Left forelimb (tissue), 1 donor: ENCODE data around the gene GLIS2.

Experiments
- DNase-seq: peaks from one replicate; pipeline ENCODE4 v3.0.0-alpha.2; 2018; ENCODE audit warnings: low spot score

The GLIS2 gene

DNA sequence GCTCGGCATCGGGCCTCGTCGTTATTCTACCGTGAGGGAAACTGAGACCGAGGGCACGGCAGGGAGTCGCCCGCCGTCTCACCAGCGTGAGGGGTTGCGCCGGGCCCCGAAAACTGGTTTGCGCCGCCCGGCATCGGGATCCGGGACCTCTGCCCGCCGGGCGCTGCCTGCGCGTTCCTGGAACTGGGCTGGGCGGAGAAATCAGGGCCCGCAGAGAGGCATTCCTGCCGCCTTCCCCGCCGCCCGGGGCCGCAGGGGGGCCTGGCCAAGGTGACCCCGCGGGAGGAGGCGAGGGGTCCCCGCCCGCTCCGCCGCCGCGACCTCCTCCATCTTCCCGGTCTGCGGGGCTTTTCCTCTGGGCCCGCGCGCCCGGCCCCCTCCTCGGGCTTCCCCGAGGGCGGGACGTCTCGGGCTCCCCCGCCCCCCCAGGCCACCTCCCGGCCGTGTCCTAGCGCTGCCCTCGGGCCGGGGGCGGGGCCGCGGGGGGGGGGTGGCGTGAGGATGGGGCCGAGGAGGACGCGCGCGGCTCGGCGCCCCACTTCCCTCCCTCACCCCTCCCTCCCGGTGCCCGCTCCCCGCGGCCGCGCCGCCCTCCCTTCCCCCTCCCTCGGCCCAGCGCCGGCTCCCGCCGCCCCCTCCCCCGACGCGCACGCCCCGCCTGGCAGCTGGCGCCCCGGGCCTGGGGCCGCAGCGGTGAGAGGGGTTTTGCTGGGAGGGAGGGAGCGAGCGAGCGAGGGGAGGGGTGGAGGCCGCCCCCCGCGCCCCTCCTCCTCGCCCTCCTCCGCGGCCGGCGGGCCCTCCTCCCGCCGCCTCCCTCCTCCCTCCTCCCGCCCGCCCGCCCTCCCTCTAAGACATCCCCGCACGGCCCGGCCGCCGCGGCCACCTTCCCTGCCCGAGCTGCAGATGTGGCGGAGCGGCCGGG lies at the start of gene GLIS2:
GLIS2 (plus strand) TSS at position 882 of the 922 bp plus-strand sequence. CDS start 16,214 bp downstream, outside the sequence.
- DNase-seq, result peak; percentile 93

DNA sequence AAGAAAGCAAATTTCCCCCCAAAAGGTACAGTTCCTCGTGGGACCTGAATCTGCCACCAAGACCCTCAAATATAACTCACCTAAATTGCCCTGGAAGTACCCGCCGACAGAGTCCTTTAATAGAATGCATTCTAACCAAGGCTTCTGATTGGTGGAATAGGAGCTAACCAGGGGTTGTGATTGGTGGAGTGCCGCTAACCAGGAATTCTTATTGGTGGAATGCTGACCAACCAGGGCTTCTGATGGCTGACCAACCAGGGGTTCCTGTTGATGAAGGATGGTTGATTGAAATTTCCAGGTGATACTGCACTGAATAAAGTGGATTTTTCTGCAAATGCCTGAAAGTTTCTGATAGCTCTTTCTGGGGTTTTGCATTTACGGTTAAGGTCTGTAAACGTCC lies 49.5 kb upstream of the GLIS2 start:
- DNase-seq, result no peak

DNA sequence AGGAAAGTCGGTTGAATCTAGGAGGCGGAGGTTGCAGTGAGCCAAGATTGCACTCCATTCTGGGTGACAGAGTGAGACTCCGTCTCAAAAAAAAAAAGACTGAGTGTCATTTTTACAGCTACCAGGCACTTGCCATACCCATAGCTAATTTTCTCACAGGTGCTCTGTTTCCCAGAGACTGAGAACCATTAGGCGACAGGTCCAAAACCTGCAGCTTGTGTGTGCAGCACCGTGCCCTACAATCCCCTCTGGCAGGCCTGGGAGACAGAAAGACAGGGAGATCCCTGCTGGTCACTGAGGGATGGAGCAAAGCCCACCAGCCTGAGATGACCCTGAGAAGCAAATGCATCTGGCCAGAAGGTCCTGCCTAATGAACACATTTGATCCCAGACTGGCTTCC lies 45.8 kb upstream of the GLIS2 start:
- DNase-seq, result no peak

DNA sequence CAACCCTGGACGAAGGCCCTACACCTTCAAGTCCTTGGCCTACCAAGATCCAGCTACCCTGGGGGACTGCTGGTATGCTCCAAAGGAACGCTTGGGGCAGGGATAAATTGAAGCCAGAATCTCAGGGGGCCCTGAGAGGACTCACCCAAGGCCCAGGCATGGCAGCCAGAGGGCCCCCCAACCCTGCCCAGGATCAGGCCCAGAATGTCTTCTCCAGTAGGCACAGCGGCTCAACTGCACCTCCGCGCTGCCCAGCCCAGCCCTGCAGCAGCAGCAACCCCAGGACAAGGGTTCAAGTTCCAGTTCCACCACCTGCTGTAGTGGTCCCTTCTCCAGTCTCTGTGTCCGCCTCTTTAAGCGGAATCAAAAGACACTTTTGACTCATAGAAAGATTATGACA lies 45.3 kb upstream of the GLIS2 start:
- DNase-seq, result no peak

GRCh38 chr16:4271176-4272113 lies 44.4 kb upstream of the GLIS2 start:
- peak; percentile 94 for DNase-seq

- peak; percentile 78 for DNase-seq
Observed at GRCh38 chr16:4272114-4272956, 43.5 kb upstream of the GLIS2 start.

- peak; percentile 74 for DNase-seq
Observed at GRCh38 chr16:4273858-4274311, 42.0 kb upstream of the GLIS2 start.

- no peak for DNase-seq
Observed at GRCh38 chr16:4275861-4276260, 40.0 kb upstream of the GLIS2 start.

DNA sequence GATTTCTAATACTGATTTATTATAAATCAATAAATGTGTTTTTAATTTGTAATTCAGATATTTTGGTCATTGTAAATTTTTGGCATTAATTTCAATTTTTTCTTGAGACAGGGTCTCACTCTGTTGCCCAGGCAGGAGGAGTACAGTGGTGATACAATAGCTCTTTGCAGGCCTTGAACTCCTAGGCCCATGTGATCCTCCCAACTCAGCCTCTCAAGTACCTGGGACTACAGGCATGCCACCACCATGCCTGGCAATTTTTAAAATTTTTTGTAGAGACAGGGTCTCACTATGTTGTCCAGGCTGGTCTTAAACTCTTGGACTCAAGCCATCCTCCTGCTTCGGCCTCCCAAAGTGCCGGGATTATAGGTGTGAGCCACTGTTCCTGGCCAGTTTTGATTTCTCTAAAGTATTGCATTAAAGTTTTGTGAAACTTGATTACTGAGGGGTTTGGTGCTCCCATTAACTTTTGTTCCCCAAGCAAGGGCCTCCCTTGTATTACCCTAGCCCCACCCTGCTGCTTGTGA lies 37.8 kb upstream of the GLIS2 start:
- no peak for DNase-seq

GRCh38 chr16:4280625-4281024 lies 35.2 kb upstream of the GLIS2 start:
- no peak for DNase-seq

DNA sequence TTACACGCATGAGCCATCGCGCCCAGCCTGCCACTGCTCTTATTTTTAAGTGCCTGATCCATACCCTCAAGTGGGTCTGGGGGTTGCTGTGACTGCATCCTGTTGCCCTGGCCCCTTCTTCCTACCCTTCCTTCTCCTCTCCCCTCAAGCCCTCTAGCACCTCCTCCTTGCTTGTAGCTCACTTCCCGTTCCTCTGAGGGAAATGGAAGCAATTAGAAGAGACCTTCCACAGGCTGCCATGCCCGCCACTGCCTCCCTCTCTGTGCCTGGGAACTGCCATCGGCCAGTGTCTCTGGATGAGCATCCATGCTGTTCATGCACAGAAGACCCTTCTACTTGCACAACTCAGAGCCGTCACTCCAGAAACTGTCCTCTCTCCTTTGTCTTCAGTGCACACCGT lies 32.4 kb upstream of the GLIS2 start:
- no peak for DNase-seq

- DNase-seq, result no peak
Observed at GRCh38 chr16:4283939-4284338, 31.9 kb upstream of the GLIS2 start.

- no peak for DNase-seq
Observed at GRCh38 chr16:4285167-4285566, 30.7 kb upstream of the GLIS2 start.

DNA sequence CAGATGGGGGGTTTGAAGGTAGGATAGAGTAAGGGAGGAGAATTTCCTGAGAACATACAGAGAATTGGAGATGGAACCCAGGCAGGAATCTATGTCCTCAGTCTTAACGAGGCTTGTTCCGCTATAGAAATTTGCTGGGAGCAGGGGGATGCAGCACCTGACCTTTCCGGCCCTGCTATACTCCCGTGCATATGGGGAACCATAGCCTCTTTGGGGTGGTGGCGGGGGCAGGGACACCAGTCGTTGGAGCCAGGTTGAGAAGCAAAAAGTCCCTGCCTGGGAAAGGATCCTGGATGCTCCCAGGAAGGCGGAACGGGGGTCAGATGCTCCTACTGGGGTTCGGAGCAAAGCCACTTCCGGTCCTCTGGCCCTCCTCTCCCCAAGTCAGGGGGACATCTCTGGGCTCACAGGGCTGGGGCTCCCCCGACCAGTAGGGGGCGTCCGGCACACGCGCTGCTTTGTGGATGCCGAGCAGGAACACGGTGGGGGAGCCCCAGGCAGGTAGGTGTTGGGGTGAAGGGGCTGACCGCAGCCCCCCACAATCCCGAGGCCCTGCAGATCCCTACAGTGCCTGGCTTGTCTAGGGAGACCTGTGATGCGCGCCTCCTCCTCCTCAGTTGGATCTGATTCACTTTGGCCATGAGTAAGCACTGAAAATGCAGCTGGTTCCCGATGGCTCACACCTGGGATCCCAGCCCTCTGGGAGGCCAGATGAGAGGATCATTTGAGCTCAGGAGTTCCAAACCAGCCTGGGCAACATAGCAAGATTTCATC lies 27.5 kb upstream of the GLIS2 start:
- peak; percentile 79 for DNase-seq

- DNase-seq, result no peak
Observed at GRCh38 chr16:4290236-4290830, 25.5 kb upstream of the GLIS2 start.

DNA sequence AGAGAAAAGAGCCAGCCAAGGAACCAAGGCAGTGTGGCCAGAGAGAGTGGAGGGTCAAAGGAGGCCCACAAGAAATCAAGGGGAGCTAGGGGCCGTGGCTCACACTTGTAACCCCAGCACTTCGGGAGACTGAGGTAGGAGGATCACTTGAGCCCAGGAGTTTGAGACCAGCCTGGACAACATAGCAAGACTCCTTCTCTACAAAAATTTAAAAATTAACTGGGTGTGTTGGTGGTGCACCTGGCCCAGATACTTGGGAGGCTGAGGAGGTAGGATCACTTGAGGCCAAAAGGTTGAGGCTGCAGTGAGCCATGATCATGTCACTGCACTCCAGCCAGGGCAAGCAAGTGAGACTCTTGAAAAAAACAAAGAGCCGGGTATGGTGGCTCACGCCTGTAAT lies 24.2 kb upstream of the GLIS2 start:
- DNase-seq, result no peak

- DNase-seq, result no peak
Observed at GRCh38 chr16:4293181-4293716, 22.6 kb upstream of the GLIS2 start.

- peak; percentile 88 for DNase-seq
Observed at GRCh38 chr16:4293822-4294457, 21.9 kb upstream of the GLIS2 start.

GRCh38 chr16:4295581-4295980 lies 20.3 kb upstream of the GLIS2 start:
- no peak for DNase-seq
